ENCODE data around the gene ABR.
"Not testable (repeated sequence)": the region's sequence is repeated elsewhere in the genome, so short reads cannot be mapped to it uniquely, and the experiment has no call there.

ABR gene

GRCh38 chr17:1095090-1095852 is 84.5 kb downstream of the ABR start:
- DNase-seq (ENCODE audit: low read depth in 3 of 3), result no peak

GRCh38 chr17:1094591-1094990 is 85.2 kb downstream of the ABR start:
- DNase-seq (ENCODE audit: low read depth in 3 of 3), result no peak

- DNase-seq (ENCODE audit: low read depth in 3 of 3), result no peak
These were observed 87.9 kb downstream of the ABR start for GRCh38 chr17:1091900-1092299.

- no peak for DNase-seq (ENCODE audit: low read depth in 3 of 3)
These were observed 88.6 kb downstream of the ABR start for GRCh38 chr17:1091190-1091534.

- DNase-seq (ENCODE audit: low read depth in 3 of 3), result no peak
These were observed 89.2 kb downstream of the ABR start for GRCh38 chr17:1090465-1091189.

GRCh38 chr17:1089915-1090314 is 89.9 kb downstream of the ABR start:
- no peak for DNase-seq (ENCODE audit: low read depth in 3 of 3)

- DNase-seq (ENCODE audit: low read depth in 3 of 3), result no peak
These were observed 92.2 kb downstream of the ABR start for GRCh38 chr17:1087381-1088241.

- DNase-seq (ENCODE audit: low read depth in 3 of 3), result no peak
These were observed 96.2 kb downstream of the ABR start for GRCh38 chr17:1083451-1084187.

GRCh38 chr17:1082579-1082978 is 97.2 kb downstream of the ABR start:
- DNase-seq (ENCODE audit: low read depth in 3 of 3), result no peak

- no peak for DNase-seq (ENCODE audit: low read depth in 3 of 3)
These were observed 100.8 kb downstream of the ABR start for GRCh38 chr17:1078831-1079561.

- DNase-seq (ENCODE audit: low read depth in 3 of 3), result no peak
These were observed 101.6 kb downstream of the ABR start for GRCh38 chr17:1077986-1078711.

GRCh38 chr17:1077581-1077985 is 102.2 kb downstream of the ABR start:
- DNase-seq (ENCODE audit: low read depth in 3 of 3), result no peak

GRCh38 chr17:1076982-1077302 is 102.8 kb downstream of the ABR start:
- no peak for DNase-seq (ENCODE audit: low read depth in 3 of 3)

GRCh38 chr17:1076299-1076981 is 103.3 kb downstream of the ABR start:
- no peak for DNase-seq (ENCODE audit: low read depth in 3 of 3)

GRCh38 chr17:1074886-1075605 is 104.7 kb downstream of the ABR start:
- DNase-seq (ENCODE audit: low read depth in 3 of 3), result no peak

GRCh38 chr17:1073963-1074625 is 105.7 kb downstream of the ABR start:
- not testable (repeated sequence) for DNase-seq (ENCODE audit: low read depth in 3 of 3)

- DNase-seq (ENCODE audit: low read depth in 3 of 3), result no peak
These were observed 106.4 kb downstream of the ABR start for GRCh38 chr17:1073241-1073962.

- no peak for DNase-seq (ENCODE audit: low read depth in 3 of 3)
These were observed 107.2 kb downstream of the ABR start for GRCh38 chr17:1072551-1072961.
